OCI-LY7 (cell line): Measurements from ENCODE around the gene AQP12B.

Experiments
- EZH2phosphoT487 ChIP-seq: fragments of 200-600 bp; sonication (generic); IDR thresholded peaks from 2 replicates; pipeline ENCODE4 v1.6.1; 2018; ENCODE audit warnings: low read depth, borderline replicate concordance, mild to moderate bottlenecking, mixed run types, antibody characterized with exemption, low read length, moderate library complexity, mixed read lengths
- TF ChIP-seq, protein P1 (sequence below): fragments of 200-600 bp; sonication (generic); conservative IDR thresholded peaks from 2 replicates; pipeline ENCODE4 v1.5.1; 2014; ENCODE audit warnings: mild to moderate bottlenecking, antibody characterized with exemption, low read length, moderate library complexity, mixed read lengths

GRCh38 chr2:240711296-240711695, 28.6 kb upstream of the AQP12B start:
- TF ChIP-seq, protein P1, sequence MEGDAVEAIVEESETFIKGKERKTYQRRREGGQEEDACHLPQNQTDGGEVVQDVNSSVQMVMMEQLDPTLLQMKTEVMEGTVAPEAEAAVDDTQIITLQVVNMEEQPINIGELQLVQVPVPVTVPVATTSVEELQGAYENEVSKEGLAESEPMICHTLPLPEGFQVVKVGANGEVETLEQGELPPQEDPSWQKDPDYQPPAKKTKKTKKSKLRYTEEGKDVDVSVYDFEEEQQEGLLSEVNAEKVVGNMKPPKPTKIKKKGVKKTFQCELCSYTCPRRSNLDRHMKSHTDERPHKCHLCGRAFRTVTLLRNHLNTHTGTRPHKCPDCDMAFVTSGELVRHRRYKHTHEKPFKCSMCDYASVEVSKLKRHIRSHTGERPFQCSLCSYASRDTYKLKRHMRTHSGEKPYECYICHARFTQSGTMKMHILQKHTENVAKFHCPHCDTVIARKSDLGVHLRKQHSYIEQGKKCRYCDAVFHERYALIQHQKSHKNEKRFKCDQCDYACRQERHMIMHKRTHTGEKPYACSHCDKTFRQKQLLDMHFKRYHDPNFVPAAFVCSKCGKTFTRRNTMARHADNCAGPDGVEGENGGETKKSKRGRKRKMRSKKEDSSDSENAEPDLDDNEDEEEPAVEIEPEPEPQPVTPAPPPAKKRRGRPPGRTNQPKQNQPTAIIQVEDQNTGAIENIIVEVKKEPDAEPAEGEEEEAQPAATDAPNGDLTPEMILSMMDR = no peak
- TF ChIP-seq EZH2phosphoT487 = no peak
